IMR-90 (cell line): ENCODE measurements around the gene EXOSC3. TPM values are rescaled to one million over a fixed set of nuclear protein-coding genes. Genes with fewer than 3 reads are reported as not detected.

Source experiments
- ATAC-seq: fragments of 200-7000 bp; cut with Tn5 transposase; 2 replicates; pipeline ENCODE4 v1.9.1; 2020; ENCODE audit warnings: low read depth, mild to moderate bottlenecking, moderate library complexity
- BruUV-seq: library from RNA; stranded (reverse); fragments of 400-500 nt; replicated peaks from 2 replicates; lab custom pipeline; 2021; lab: Mats Ljungman, UMichigan
- CTCF ChIA-PET: fragments of 300-600 bp; formaldehyde crosslinking; extraction: SDS; loops from one replicate; lab custom pipeline; 2021; ENCODE audit warnings: antibody characterized with exemption; lab: Yijun Ruan, JAX
- POLR2A ChIA-PET: fragments of 300-600 bp; sonication (Branson Sonifier 250); formaldehyde crosslinking; loops from one replicate; lab custom pipeline; 2022; ENCODE audit warnings: antibody characterized with exemption; ENCODE audit not compliant: unreplicated experiment; lab: Charles Lee
- DNase-seq: peaks from one replicate; pipeline ENCODE4 v3.0.0; 2013
- H2AFZ ChIP-seq: replicated peaks from 2 replicates; pipeline ENCODE3; 2013; ENCODE audit warnings: low read length, mild to moderate bottlenecking; ENCODE audit not compliant: poor library complexity
- H2AK5ac ChIP-seq: 2 replicates; pipeline ENCODE4 v1.6.1; 2013; ENCODE audit warnings: low read depth, low read length, inconsistent platforms
- H2AK9ac ChIP-seq: replicated peaks from 2 replicates; pipeline ENCODE3; 2013; ENCODE audit warnings: mild to moderate bottlenecking, low read depth, low read length, moderate library complexity; ENCODE audit not compliant: poor library complexity
- H2BK120ac ChIP-seq: 2 replicates; pipeline ENCODE4 v1.6.1; 2013; ENCODE audit warnings: low read depth, low read length, inconsistent platforms
- H2BK15ac ChIP-seq: 3 replicates; pipeline ENCODE4 v1.6.1; 2013; ENCODE audit warnings: low read depth, low read length, inconsistent platforms
- H2BK20ac ChIP-seq: 2 replicates; pipeline ENCODE4 v1.6.1; 2013; ENCODE audit warnings: low read depth, mild to moderate bottlenecking, inconsistent platforms, low read length, moderate library complexity
- H2BK5ac ChIP-seq: 2 replicates; pipeline ENCODE4 v1.6.1; 2013; ENCODE audit warnings: mild to moderate bottlenecking, low read depth, low read length, inconsistent platforms; ENCODE audit not compliant: poor library complexity, severe bottlenecking
- H3K14ac ChIP-seq: replicated peaks from 2 replicates; pipeline ENCODE4 v1.6.1; 2013; ENCODE audit warnings: low read depth, low read length, inconsistent platforms
- H3K18ac ChIP-seq: 2 replicates; pipeline ENCODE4 v1.6.1; 2013; ENCODE audit warnings: low read depth, low read length, control low read depth
- H3K23ac ChIP-seq: 2 replicates; pipeline ENCODE4 v1.6.1; 2013; ENCODE audit warnings: low read depth, low read length, inconsistent platforms
- H3K27ac ChIP-seq: 2 replicates; pipeline ENCODE4 v1.5.1; 2013; ENCODE audit warnings: mild to moderate bottlenecking, control low read depth, low read length; ENCODE audit not compliant: insufficient read depth
- H3K27me3 ChIP-seq: 2 replicates; pipeline ENCODE4 v1.6.1; 2013; ENCODE audit warnings: low read length; ENCODE audit not compliant: control insufficient read depth, insufficient read depth
- H3K36me3 ChIP-seq: 2 replicates; pipeline ENCODE4 v1.6.1; 2013; ENCODE audit warnings: low read length, mixed read lengths; ENCODE audit not compliant: control insufficient read depth, insufficient read depth
- H3K4ac ChIP-seq: 2 replicates; pipeline ENCODE4 v1.6.1; 2013; ENCODE audit warnings: low read depth, low read length, inconsistent platforms
- H3K4me1 ChIP-seq: 2 replicates; pipeline ENCODE4 v1.6.1; 2013; ENCODE audit warnings: low read length, mixed read lengths; ENCODE audit not compliant: control insufficient read depth, insufficient read depth
- H3K4me2 ChIP-seq: 2 replicates; pipeline ENCODE4 v1.6.1; 2013; ENCODE audit warnings: low read depth, mild to moderate bottlenecking, control low read depth, low read length, moderate library complexity
- H3K4me3 ChIP-seq: 2 replicates; pipeline ENCODE4 v1.5.1; 2013; ENCODE audit warnings: low read depth, mild to moderate bottlenecking, control low read depth, low read length, moderate library complexity; ENCODE audit not compliant: insufficient read depth
- H3K56ac ChIP-seq: 2 replicates; pipeline ENCODE4 v1.6.1; 2013; ENCODE audit warnings: low read length, inconsistent platforms; ENCODE audit not compliant: insufficient read depth; ENCODE audit errors: extremely low read depth
- H3K79me1 ChIP-seq, 2 experiments: 2 replicates each; pipeline ENCODE4 v1.6.1; 2013; ENCODE audit warnings: low read length in 2 of 2, inconsistent platforms in 1 of 2, low read depth in 1 of 2
- H3K9ac ChIP-seq: 2 replicates; pipeline ENCODE4 v1.6.1; 2013; ENCODE audit warnings: low read depth, low read length, control low read depth
- H3K9me1 ChIP-seq: 2 replicates; pipeline ENCODE4 v1.6.1; 2013; ENCODE audit warnings: low read length, inconsistent platforms; ENCODE audit not compliant: insufficient read depth
- H3K9me3 ChIP-seq: 2 replicates; pipeline ENCODE4 v1.6.1; 2013; ENCODE audit warnings: low read length; ENCODE audit not compliant: control insufficient read depth, insufficient read depth
- H4K20me1 ChIP-seq: 2 replicates; pipeline ENCODE4 v1.6.1; 2013; ENCODE audit warnings: low read length, inconsistent platforms; ENCODE audit not compliant: insufficient read depth
- H4K5ac ChIP-seq: 2 replicates; pipeline ENCODE4 v1.6.1; 2013; ENCODE audit warnings: mild to moderate bottlenecking, low read depth, low read length, control low read depth
- H4K8ac ChIP-seq, 2 experiments: 2 replicates each; pipeline ENCODE4 v1.6.1; 2013; ENCODE audit warnings: low read depth in 2 of 2, low read length in 2 of 2, control low read depth in 1 of 2, inconsistent platforms in 1 of 2
- H4K91ac ChIP-seq: 2 replicates; pipeline ENCODE4 v1.6.1; 2013; ENCODE audit warnings: low read depth, low read length, inconsistent platforms; ENCODE audit not compliant: insufficient read depth
- BHLHE40 ChIP-seq: fragments of 150-350 bp; IDR thresholded peaks from 2 replicates; pipeline ENCODE4 v1.6.1; 2016; ENCODE audit warnings: mild to moderate bottlenecking, low read depth, low read length
- CEBPB ChIP-seq: IDR thresholded peaks from 2 replicates; pipeline ENCODE4 v1.6.1; 2012; ENCODE audit warnings: low read depth, low read length, improper control_type of control experiment
- CHD1 ChIP-seq: IDR thresholded peaks from 2 replicates; pipeline ENCODE4 v1.6.1; 2012; ENCODE audit warnings: low read depth, low read length, improper control_type of control experiment
- ELK1 ChIP-seq: fragments of 150-350 bp; IDR thresholded peaks from 2 replicates; pipeline ENCODE4 v1.6.1; 2016; ENCODE audit warnings: low read depth, mild to moderate bottlenecking, low read length, moderate library complexity, borderline replicate concordance
- FOS ChIP-seq: fragments of 150-350 bp; IDR thresholded peaks from 2 replicates; pipeline ENCODE4 v1.6.1; 2016; ENCODE audit warnings: low read depth, low read length
- MAFK ChIP-seq: IDR thresholded peaks from 2 replicates; pipeline ENCODE4 v1.6.1; 2012; ENCODE audit warnings: low read depth, low read length, improper control_type of control experiment
- MAZ ChIP-seq: IDR thresholded peaks from 2 replicates; pipeline ENCODE4 v1.6.1; 2012; ENCODE audit warnings: low read depth, mild to moderate bottlenecking, low read length, improper control_type of control experiment, moderate library complexity, borderline replicate concordance
- MXI1 ChIP-seq: IDR thresholded peaks from 2 replicates; pipeline ENCODE4 v1.6.1; 2012; ENCODE audit warnings: low read depth, mild to moderate bottlenecking, low read length, moderate library complexity, borderline replicate concordance
- NFE2L2 ChIP-seq: fragments of 150-350 bp; IDR thresholded peaks from 2 replicates; pipeline ENCODE4 v1.6.1; 2016; ENCODE audit warnings: low read depth, mild to moderate bottlenecking, low read length
- POLR2A ChIP-seq: IDR thresholded peaks from 2 replicates; pipeline ENCODE4 v1.6.1; 2012; ENCODE audit warnings: mild to moderate bottlenecking, low read depth, low read length
- RAD21 ChIP-seq: IDR thresholded peaks from 2 replicates; pipeline ENCODE4 v1.6.1; 2012; ENCODE audit warnings: low read length, improper control_type of control experiment
- RCOR1 ChIP-seq: IDR thresholded peaks from 2 replicates; pipeline ENCODE4 v1.6.1; 2012; ENCODE audit warnings: mild to moderate bottlenecking, low read length, improper control_type of control experiment; ENCODE audit not compliant: insufficient replicate concordance
- RFX5 ChIP-seq: IDR thresholded peaks from 2 replicates; pipeline ENCODE4 v1.8.0; 2012; ENCODE audit warnings: low read depth, mild to moderate bottlenecking, low read length, moderate library complexity
- SMC3 ChIP-seq: fragments of 150-350 bp; IDR thresholded peaks from 2 replicates; pipeline ENCODE4 v1.6.1; 2016; ENCODE audit warnings: low read depth, mild to moderate bottlenecking, antibody characterized with exemption, low read length, moderate library complexity
- USF2 ChIP-seq: fragments of 150-350 bp; IDR thresholded peaks from 2 replicates; pipeline ENCODE4 v1.6.1; 2017; ENCODE audit warnings: mild to moderate bottlenecking, antibody characterized with exemption, low read length, low read depth
- WGBS, 2 experiments: methylation state at CpG; one replicate each; pipeline versions ENCODE4 v1.1.5 to v1.1.7; 2013; ENCODE audit warnings: missing lambda C conversion rate in 2 of 2; ENCODE audit not compliant: insufficient read length in 1 of 2; ENCODE audit errors: extremely low coverage in 2 of 2; 5-methylcytosine and 5-hydroxymethylcytosine counted together
- dilution Hi-C: fragments of 300-500 bp; cut with HindIII; formaldehyde crosslinking; loops from one replicate; pipeline ENCODE4 v1.14.3; 2018; ENCODE audit warnings: low sequenced_read_pairs; ENCODE audit not compliant: unreplicated experiment
- in situ Hi-C: fragments of 300-500 bp; cut with MboI; formaldehyde crosslinking; loops from 3 replicates; pipeline ENCODE4 v1.14.3; 2019; ENCODE audit warnings: low sequenced_read_pairs, inconsistent platforms, mixed read lengths
- intact Hi-C: fragments of 100-400 bp; cut with micrococcal nuclease; formaldehyde crosslinking; loops from 2 replicates; pipeline ENCODE4 v1.10.0; 2022
- polyA plus RNA-seq, 3 experiments: library from polyadenylated mRNA; depleted of rRNA; stranded (reverse); fragments of >200 nt; gene quantifications; 2 replicates each; pipeline ENCODE4 v1.2.3, GENCODE V29; 2012; ENCODE audit warnings: low replicate concordance in 1 of 3
- total RNA-seq: library from RNA; depleted of rRNA; stranded (reverse); fragments of >200 nt; gene quantifications from 2 replicates; pipeline ENCODE4 v1.2.3, GENCODE V29; 2012
- TF ChIP-seq, protein P1 (sequence below): conservative IDR thresholded peaks from 2 replicates; pipeline ENCODE4 v1.5.1; 2012; ENCODE audit warnings: mild to moderate bottlenecking, low read depth, low read length, improper control_type of control experiment

Gene EXOSC3
- total and polyA plus RNA-seq, 2 of the 4 experiments (the other 2 are of a cell fraction) = 27.1 to 28.9 TPM

DNA sequence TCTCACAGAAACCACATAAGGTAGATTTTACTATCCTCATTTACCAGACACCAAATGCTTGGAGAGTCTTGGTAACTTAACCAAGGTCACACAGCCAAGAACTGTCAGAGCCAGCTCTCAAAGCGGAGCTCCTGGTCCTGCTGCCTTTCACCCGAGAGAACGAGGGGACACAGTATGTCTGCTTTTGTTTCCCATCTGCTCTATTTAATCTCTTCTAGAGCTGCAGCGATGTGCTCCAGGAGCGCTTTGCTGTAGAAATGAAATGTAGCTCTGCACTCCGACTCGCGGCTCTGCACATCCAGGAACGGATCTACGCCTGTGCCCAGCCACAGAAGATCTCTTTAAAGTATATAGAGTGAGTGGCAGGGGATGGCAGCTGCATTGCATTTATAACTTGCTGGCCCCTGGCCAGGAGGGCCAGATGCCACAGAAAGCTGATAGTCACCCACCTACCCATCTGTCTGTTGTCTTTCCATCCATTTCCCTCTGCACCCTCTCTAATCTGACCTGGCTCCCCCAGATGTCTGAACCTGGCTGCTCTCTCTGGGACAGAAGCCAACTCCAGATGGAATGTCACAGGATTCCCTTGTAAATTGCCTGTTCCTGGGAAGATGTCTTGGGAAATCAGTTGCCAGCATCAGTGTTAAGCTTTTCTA, 52.6 kb downstream of the EXOSC3 start:
- H3K18ac ChIP-seq = no peak overlapping the region
- dilution Hi-C loops = no loop called here
- 80% methylated on average over 2 of the region's 10 CpGs; no CpG with 5 or more reads in 1 of the 2 experiments for WGBS, 2 experiments
- no peak overlapping the region for H2BK5ac ChIP-seq
- no peak overlapping the region for H2BK20ac ChIP-seq
- H2BK120ac ChIP-seq = no peak overlapping the region
- H4K8ac ChIP-seq = no peak overlapping the region
- ATAC-seq (no peak), DNase-seq (no peak)
- ChIA-PET POLR2A (interaction anchor here (0.5 kb wide), 1 partner anchor 8 kb away, joined by 4 read pairs; no protein-coding TSS in a partner anchor), CTCF (no interaction called here)
- H3K9ac ChIP-seq = no peak overlapping the region
- no peak overlapping the region for H4K91ac ChIP-seq
- H3K9me3 ChIP-seq = no peaks in the 10 kb centered on the region
- no peak overlapping the region for H2AFZ ChIP-seq
- H3K27ac ChIP-seq = no peak overlapping the region
- no peaks in the 10 kb centered on the region; the same call in 1 of the 2 replicates for H3K4me1 ChIP-seq
- in situ Hi-C loops = no loop called here
- peaks cover 2% of the 10 kb centered on the region; the same call in 1 of the 2 replicates for H3K9me1 ChIP-seq
- no peak overlapping the region for H2AK5ac ChIP-seq
- H2BK15ac ChIP-seq = no peak overlapping the region
- no peak overlapping the region for H3K4me3 ChIP-seq
- H3K27me3 ChIP-seq = peaks cover 50% of the 10 kb centered on the region
- H3K79me1 ChIP-seq = no peaks in the 10 kb centered on the region
- no peak overlapping the region for H3K4ac ChIP-seq
- TF ChIP-seq FOS (no peak), BHLHE40 (no peak), ELK1 (no peak), MAZ (no peak), USF2 (no peak), RCOR1 (no peak), CHD1 (no peak), SMC3 (no peak), NFE2L2 (no peak), MAFK (no peak), POLR2A (no peak), MXI1 (no peak), RAD21 (no peak), CEBPB (no peak), RFX5 (no peak)
- TF ChIP-seq, protein P1, sequence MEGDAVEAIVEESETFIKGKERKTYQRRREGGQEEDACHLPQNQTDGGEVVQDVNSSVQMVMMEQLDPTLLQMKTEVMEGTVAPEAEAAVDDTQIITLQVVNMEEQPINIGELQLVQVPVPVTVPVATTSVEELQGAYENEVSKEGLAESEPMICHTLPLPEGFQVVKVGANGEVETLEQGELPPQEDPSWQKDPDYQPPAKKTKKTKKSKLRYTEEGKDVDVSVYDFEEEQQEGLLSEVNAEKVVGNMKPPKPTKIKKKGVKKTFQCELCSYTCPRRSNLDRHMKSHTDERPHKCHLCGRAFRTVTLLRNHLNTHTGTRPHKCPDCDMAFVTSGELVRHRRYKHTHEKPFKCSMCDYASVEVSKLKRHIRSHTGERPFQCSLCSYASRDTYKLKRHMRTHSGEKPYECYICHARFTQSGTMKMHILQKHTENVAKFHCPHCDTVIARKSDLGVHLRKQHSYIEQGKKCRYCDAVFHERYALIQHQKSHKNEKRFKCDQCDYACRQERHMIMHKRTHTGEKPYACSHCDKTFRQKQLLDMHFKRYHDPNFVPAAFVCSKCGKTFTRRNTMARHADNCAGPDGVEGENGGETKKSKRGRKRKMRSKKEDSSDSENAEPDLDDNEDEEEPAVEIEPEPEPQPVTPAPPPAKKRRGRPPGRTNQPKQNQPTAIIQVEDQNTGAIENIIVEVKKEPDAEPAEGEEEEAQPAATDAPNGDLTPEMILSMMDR = no peak
- H3K56ac ChIP-seq = no peak overlapping the region
- no peak overlapping the region for H3K4me2 ChIP-seq
- H4K20me1 ChIP-seq = no peaks in the 10 kb centered on the region
- BruUV-seq = no TSS peak
- H4K5ac ChIP-seq = no peak overlapping the region
- intact Hi-C loops = no loop called here
- no peak overlapping the region for H2AK9ac ChIP-seq
- no peak overlapping the region for H3K23ac ChIP-seq
- no peak overlapping the region for H3K14ac ChIP-seq
- no peaks in the 10 kb centered on the region for H3K36me3 ChIP-seq
